Esophagus squamous epithelium (tissue), 4 donors: Measurements from ENCODE around the gene FOXC1.

Experiments used
- CTCF ChIP-seq, 6 experiments: fragments of 450-650 bp in 4 of 6; fragments of 200-600 bp in 2 of 6; sonication (generic) in 2 of 6; IDR thresholded peaks; one replicate each; pipeline ENCODE4 v1.5.1; 2016 to 2019; ENCODE audit warnings: antibody characterized with exemption in 6 of 6, mild to moderate bottlenecking in 4 of 6, moderate library complexity in 4 of 6
- POLR2A ChIP-seq, 4 donors: fragments of 450-650 bp; IDR thresholded peaks; one replicate each; pipeline ENCODE4 v1.6.1; 2017; ENCODE audit warnings: antibody characterized with exemption in 4 of 4, mild to moderate bottlenecking in 4 of 4, moderate library complexity in 3 of 4

GRCh38 chr6:1657771-1658165 lies 48.1 kb downstream of the FOXC1 start:
- no peak for TF ChIP-seq CTCF (IDR thresholded peaks at IDR 0.05)
- TF ChIP-seq POLR2A (IDR thresholded peaks at IDR 0.05): no peak
